GM06990 (cell line): Measurements from ENCODE around the gene CYB5R3.
"Not testable (repeated sequence)": the region's sequence is repeated elsewhere in the genome, so short reads cannot be mapped to it uniquely, and the experiment has no call there.

Source experiments
- DNase-seq: peaks from one replicate; pipeline ENCODE4 v3.0.0-alpha.2; 2011; ENCODE audit not compliant: insufficient read length; ENCODE audit errors: extremely low read depth
- H3K27me3 ChIP-seq: replicated peaks from 2 replicates; pipeline ENCODE4 v1.6.0; 2011; ENCODE audit warnings: low read length; ENCODE audit not compliant: control insufficient read depth, insufficient read depth
- H3K36me3 ChIP-seq: 2 replicates; pipeline ENCODE4 v1.5.1; 2011; ENCODE audit warnings: low read length; ENCODE audit not compliant: control insufficient read depth, insufficient read depth
- H3K4me3 ChIP-seq: replicated peaks from 2 replicates; pipeline ENCODE4 v1.5.1; 2011; ENCODE audit warnings: low read depth, mild to moderate bottlenecking, control low read depth, low read length
- CTCF ChIP-seq: IDR thresholded peaks from 2 replicates; pipeline ENCODE4 v1.5.1; 2011; ENCODE audit warnings: low read length, control low read depth, mild to moderate bottlenecking, inconsistent platforms; ENCODE audit not compliant: insufficient read depth, poor library complexity, severe bottlenecking

CYB5R3 gene

GRCh38 chr22:42670921-42671709, 21.9 kb upstream of the CYB5R3 start:
- no peaks in the 10 kb centered on the region for H3K36me3 ChIP-seq
- peak; percentile 63 for DNase-seq
- no peak overlapping the region for H3K4me3 ChIP-seq
- TF ChIP-seq CTCF, result no peak
- no peaks in the 10 kb centered on the region for H3K27me3 ChIP-seq

- Histone ChIP-seq H3K27me3 (no peaks in the 10 kb centered on the region), H3K4me3 (no peak overlapping the region), H3K36me3 (no peaks in the 10 kb centered on the region)
- no peak for DNase-seq
- no peak for TF ChIP-seq CTCF
These were observed 20.9 kb upstream of the CYB5R3 start for GRCh38 chr22:42670046-42670445.

GRCh38 chr22:42666393-42666792, 17.2 kb upstream of the CYB5R3 start:
- not testable (repeated sequence) for H3K27me3 ChIP-seq, H3K4me3 ChIP-seq, H3K36me3 ChIP-seq, DNase-seq

GRCh38 chr22:42664976-42665831, 16.0 kb upstream of the CYB5R3 start:
- peak; percentile 57 for DNase-seq
- TF ChIP-seq CTCF, result no peak

GRCh38 chr22:42661985-42662831, 13.0 kb upstream of the CYB5R3 start:
- Histone ChIP-seq H3K36me3 (no peaks in the 10 kb centered on the region), H3K27me3 (no peaks in the 10 kb centered on the region), H3K4me3 (peak overlapping the region; percentile 69)
- peak; percentile 83 for DNase-seq
- TF ChIP-seq CTCF, result peak; percentile 83

More at GRCh38 chr22:42664976-42665831, 16.0 kb upstream of the CYB5R3 start:
- no peak overlapping the region for H3K4me3 ChIP-seq
- no peaks in the 10 kb centered on the region for H3K27me3 ChIP-seq
- no peaks in the 10 kb centered on the region for H3K36me3 ChIP-seq
